T-helper 2 cell treated with Interferon-gamma antibody and Interleukin-4, amounts not matched to agents 5 μg/mL and 100 μg/mL, for 36 hours (primary cell): ENCODE results near the gene IFNA21.
"Not testable (repeated sequence)": the region's sequence is repeated elsewhere in the genome, so short reads cannot be mapped to it uniquely, and the experiment has no call there.

ENCODE experiments used
- DNase-seq: peaks from one replicate; pipeline ENCODE4 v3.0.0; 2021; ENCODE audit warnings: low spot score
- H3K27ac Mint-ChIP-seq: one replicate; pipeline ENCODE4 v1.8.0; 2021; ENCODE audit warnings: mild to moderate bottlenecking, mixed read lengths
- H3K27me3 Mint-ChIP-seq: one replicate; pipeline ENCODE4 v1.8.0; 2021; ENCODE audit warnings: low read depth, mixed read lengths
- H3K36me3 Mint-ChIP-seq: one replicate; pipeline ENCODE4 v1.8.0; 2021; ENCODE audit warnings: low read depth, mixed read lengths
- H3K4me1 Mint-ChIP-seq: one replicate; pipeline ENCODE4 v1.8.0; 2021; ENCODE audit warnings: low read depth, mixed read lengths
- H3K4me3 Mint-ChIP-seq: one replicate; pipeline ENCODE4 v1.8.0; 2022; ENCODE audit warnings: mild to moderate bottlenecking, moderate library complexity, mixed read lengths
- H3K9me3 Mint-ChIP-seq: one replicate; pipeline ENCODE4 v1.8.0; 2021; ENCODE audit warnings: mixed read lengths

Gene IFNA21

GRCh38 chr9:21166560-21166959 lies at the start of gene IFNA21:
Gene IFNA21 (minus strand): TSS chr9:21166660. CDS start chr9:21166612, 48 bp downstream.
- H3K4me3 Mint-ChIP-seq, DNase-seq, H3K9me3 Mint-ChIP-seq, H3K36me3 Mint-ChIP-seq, H3K27ac Mint-ChIP-seq: not testable (repeated sequence)
- Mint-ChIP-seq H3K4me1 (peaks cover 18% of the 10 kb centered on the region), H3K27me3 (peaks cover 43% of the 10 kb centered on the region)

- Mint-ChIP-seq H3K4me3 (peak overlapping the region; percentile 16), H3K27me3 (peaks cover 30% of the 10 kb centered on the region)
- H3K9me3 Mint-ChIP-seq, H3K27ac Mint-ChIP-seq, DNase-seq, H3K4me1 Mint-ChIP-seq, H3K36me3 Mint-ChIP-seq: not testable (repeated sequence)
These were observed 47.2 kb upstream of the IFNA21 start for GRCh38 chr9:21213411-21214326.

- H3K27me3 Mint-ChIP-seq = peaks cover 23% of the 10 kb centered on the region
- not testable (repeated sequence) for H3K4me1 Mint-ChIP-seq, H3K27ac Mint-ChIP-seq, H3K4me3 Mint-ChIP-seq, H3K36me3 Mint-ChIP-seq, H3K9me3 Mint-ChIP-seq, DNase-seq
These were observed 45.7 kb upstream of the IFNA21 start for GRCh38 chr9:21212160-21212559.

GRCh38 chr9:21210782-21211181 lies 44.3 kb upstream of the IFNA21 start:
- peaks cover 20% of the 10 kb centered on the region for H3K27me3 Mint-ChIP-seq
- H3K36me3 Mint-ChIP-seq, DNase-seq, H3K4me1 Mint-ChIP-seq, H3K4me3 Mint-ChIP-seq, H3K9me3 Mint-ChIP-seq, H3K27ac Mint-ChIP-seq: not testable (repeated sequence)

GRCh38 chr9:21210311-21210710 lies 43.9 kb upstream of the IFNA21 start:
- Mint-ChIP-seq H3K36me3 (no peaks in the 10 kb centered on the region), H3K9me3 (no peaks in the 10 kb centered on the region), H3K27me3 (peaks cover 20% of the 10 kb centered on the region), H3K4me1 (peaks cover 8% of the 10 kb centered on the region), H3K27ac (no peak overlapping the region), H3K4me3 (no peak overlapping the region)
- DNase-seq = no peak

GRCh38 chr9:21207043-21207442 lies 40.6 kb upstream of the IFNA21 start, which contains the start of gene IFNA10:
Gene IFNA10 (minus strand): TSS chr9:21207143. CDS start chr9:21207097, 46 bp downstream.
- not testable (repeated sequence) for H3K9me3 Mint-ChIP-seq, H3K36me3 Mint-ChIP-seq, H3K4me3 Mint-ChIP-seq, H3K4me1 Mint-ChIP-seq, DNase-seq, H3K27ac Mint-ChIP-seq
- H3K27me3 Mint-ChIP-seq = peaks cover 22% of the 10 kb centered on the region

GRCh38 chr9:21205204-21205603 lies 38.7 kb upstream of the IFNA21 start:
- H3K4me3 Mint-ChIP-seq = no peak overlapping the region
- H3K9me3 Mint-ChIP-seq = no peaks in the 10 kb centered on the region
- DNase-seq = no peak
- H3K4me1 Mint-ChIP-seq = peaks cover 7% of the 10 kb centered on the region
- no peak overlapping the region for H3K27ac Mint-ChIP-seq
- H3K27me3 Mint-ChIP-seq = peaks cover 32% of the 10 kb centered on the region
- H3K36me3 Mint-ChIP-seq = no peaks in the 10 kb centered on the region

- not testable (repeated sequence) for H3K27ac Mint-ChIP-seq, H3K4me3 Mint-ChIP-seq, H3K36me3 Mint-ChIP-seq, H3K4me1 Mint-ChIP-seq, H3K9me3 Mint-ChIP-seq, DNase-seq
- peaks cover 31% of the 10 kb centered on the region for H3K27me3 Mint-ChIP-seq
These were observed 35.6 kb upstream of the IFNA21 start, which contains the start of gene IFNA7 for GRCh38 chr9:21202105-21202504. Gene IFNA7 (minus strand): TSS chr9:21202205. CDS start chr9:21202165, 40 bp downstream.

GRCh38 chr9:21194867-21195776 lies 28.7 kb upstream of the IFNA21 start:
- not testable (repeated sequence) for H3K4me1 Mint-ChIP-seq, H3K27ac Mint-ChIP-seq, H3K9me3 Mint-ChIP-seq, H3K36me3 Mint-ChIP-seq, DNase-seq
- Mint-ChIP-seq H3K27me3 (peaks cover 16% of the 10 kb centered on the region), H3K4me3 (peak overlapping the region; percentile 49)

- not testable (repeated sequence) for H3K36me3 Mint-ChIP-seq, H3K4me3 Mint-ChIP-seq, H3K9me3 Mint-ChIP-seq, DNase-seq, H3K27ac Mint-ChIP-seq
- peaks cover 34% of the 10 kb centered on the region for H3K27me3 Mint-ChIP-seq
- peaks cover 12% of the 10 kb centered on the region for H3K4me1 Mint-ChIP-seq
These were observed 21.0 kb upstream of the IFNA21 start, which contains the start of gene IFNA4 for GRCh38 chr9:21187487-21187886. Gene IFNA4 (minus strand): TSS chr9:21187587. CDS start chr9:21187531, 56 bp downstream.

GRCh38 chr9:21182810-21183736 lies 16.6 kb upstream of the IFNA21 start:
- not testable (repeated sequence) for DNase-seq, H3K9me3 Mint-ChIP-seq, H3K4me1 Mint-ChIP-seq, H3K27ac Mint-ChIP-seq, H3K36me3 Mint-ChIP-seq
- peak overlapping the region; percentile 27 for H3K4me3 Mint-ChIP-seq
- peaks cover 21% of the 10 kb centered on the region for H3K27me3 Mint-ChIP-seq

GRCh38 chr9:21174671-21175070 lies 8.2 kb upstream of the IFNA21 start:
- Mint-ChIP-seq H3K9me3 (no peaks in the 10 kb centered on the region), H3K27ac (no peak overlapping the region), H3K4me1 (peaks cover 5% of the 10 kb centered on the region), H3K27me3 (peaks cover 55% of the 10 kb centered on the region), H3K36me3 (no peaks in the 10 kb centered on the region), H3K4me3 (no peak overlapping the region)
- no peak for DNase-seq

GRCh38 chr9:21172156-21172555 lies 5.7 kb upstream of the IFNA21 start:
- Mint-ChIP-seq H3K36me3 (no peaks in the 10 kb centered on the region), H3K4me3 (no peak overlapping the region), H3K9me3 (no peaks in the 10 kb centered on the region), H3K27ac (no peak overlapping the region), H3K27me3 (peaks cover 62% of the 10 kb centered on the region), H3K4me1 (peaks cover 5% of the 10 kb centered on the region)
- DNase-seq = no peak
